HCT116 (cell line): Measurements from ENCODE around the gene LAMP1. TPM values are rescaled to one million over a fixed set of nuclear protein-coding genes. Genes with fewer than 3 reads are reported as not detected.

ENCODE experiments used
- ATAC-seq: fragments of 200-7000 bp; cut with Tn5 transposase; 2 replicates; pipeline ENCODE4 v1.9.1; 2020; ENCODE audit warnings: mild to moderate bottlenecking, moderate library complexity
- BruUV-seq: library from RNA; stranded (reverse); fragments of 400-500 nt; replicated peaks from 2 replicates; lab custom pipeline; 2021; lab: Mats Ljungman, UMichigan
- CTCF ChIA-PET: fragments of 300-600 bp; sonication (Branson Sonifier 250); formaldehyde crosslinking; loops from one replicate; lab custom pipeline; 2021; ENCODE audit warnings: antibody characterized with exemption; lab: Charles Lee
- POLR2A ChIA-PET: fragments of 300-600, 350-600 bp; sonication (Branson Sonifier 250); formaldehyde crosslinking; loops from one replicate; lab custom pipeline; 2021; ENCODE audit warnings: antibody characterized with exemption; lab: Charles Lee
- RAD21 ChIA-PET, 2 experiments: fragments of 300-600 bp; sonication (Branson Sonifier 250); formaldehyde crosslinking; loops; one replicate each; lab custom pipeline; 2023; ENCODE audit warnings: low total read pairs in 2 of 2; ENCODE audit not compliant: uncharacterized antibody in 2 of 2, unreplicated experiment in 2 of 2, low non-redundant PET in 1 of 2; lab: Charles Lee
- DNase-seq: peaks from one replicate; pipeline ENCODE4 v3.0.0-alpha.2; 2010; ENCODE audit warnings: low read depth, low spot score
- H2AFZ ChIP-seq: fragments of 200-600 bp; shearing (Covaris generic), sonication (generic); 2 replicates; pipeline ENCODE4 v1.6.1; 2017; ENCODE audit warnings: low read depth, mixed run types, mixed read lengths, antibody characterized with exemption, low read length; ENCODE audit not compliant: poor library complexity, severe bottlenecking
- H3K27ac ChIP-seq: 2 replicates; pipeline ENCODE4 v1.5.1; 2012; ENCODE audit warnings: low read depth, low read length
- H3K27me3 ChIP-seq: fragments of 200-600 bp; sonication (generic); 2 replicates; pipeline ENCODE4 v1.6.1; 2016; ENCODE audit warnings: mixed run types, low read length, mixed read lengths; ENCODE audit not compliant: insufficient read depth
- H3K36me3 ChIP-seq, 2 experiments: fragments of 200-500 bp in 1 of 2; fragments of 200-600 bp in 1 of 2; sonication (Bioruptor generic) in 1 of 2; sonication (generic) in 1 of 2; 2 replicates each; pipeline versions ENCODE4 v1.5.1 to v1.6.1; 2014 to 2016; ENCODE audit warnings: low read length in 2 of 2, inconsistent platforms in 1 of 2, mixed read lengths in 1 of 2, mixed run types in 1 of 2; ENCODE audit not compliant: insufficient read depth in 2 of 2, control insufficient read depth in 1 of 2
- H3K4me1 ChIP-seq, 2 experiments: fragments of 200-600 bp in 1 of 2; sonication (generic) in 1 of 2; 2 replicates each; pipeline versions ENCODE4 v1.5.1 to v1.6.1; 2012 to 2017; ENCODE audit warnings: low read length in 2 of 2, inconsistent platforms in 1 of 2, mild to moderate bottlenecking in 1 of 2, mixed read lengths in 1 of 2, mixed run types in 1 of 2, moderate library complexity in 1 of 2; ENCODE audit not compliant: insufficient read depth in 2 of 2, control insufficient read depth in 1 of 2
- H3K4me2 ChIP-seq: fragments of 200-600 bp; sonication (generic); 2 replicates; pipeline ENCODE4 v1.6.1; 2017; ENCODE audit warnings: mixed run types, low read length, mixed read lengths
- H3K4me3 ChIP-seq, 2 experiments: fragments of 200-600 bp in 1 of 2; sonication (generic) in 1 of 2; replicated peaks in 1 of 2; 2 replicates each; pipeline ENCODE4 v1.5.1; 2011 to 2016; ENCODE audit warnings: low read length in 2 of 2, control low read depth in 1 of 2, low read depth in 1 of 2, mild to moderate bottlenecking in 1 of 2, mixed read lengths in 1 of 2, mixed run types in 1 of 2
- H3K79me2 ChIP-seq: fragments of 200-600 bp; sonication (generic); 2 replicates; pipeline ENCODE4 v1.6.1; 2017; ENCODE audit warnings: mild to moderate bottlenecking, mixed run types, low read length, moderate library complexity, mixed read lengths; ENCODE audit not compliant: insufficient read depth
- H3K9ac ChIP-seq: fragments of 200-600 bp; sonication (generic); 2 replicates; pipeline ENCODE4 v1.6.1; 2016; ENCODE audit warnings: low read length, mixed read lengths
- H3K9me2 ChIP-seq: fragments of 200-600 bp; sonication (generic), shearing (Covaris generic); 2 replicates; pipeline ENCODE4 v1.6.1; 2017; ENCODE audit warnings: mixed run types, mild to moderate bottlenecking, moderate library complexity; ENCODE audit not compliant: insufficient read depth
- H3K9me3 ChIP-seq, 2 experiments: fragments of 200-500 bp in 1 of 2; fragments of 200-600 bp in 1 of 2; sonication (Bioruptor generic) in 1 of 2; sonication (generic) in 1 of 2; 2 replicates each; pipeline ENCODE4 v1.6.1; 2014 to 2017; ENCODE audit warnings: low read length in 2 of 2, mixed read lengths in 2 of 2, inconsistent platforms in 1 of 2, low read depth in 1 of 2, mild to moderate bottlenecking in 1 of 2, mixed run types in 1 of 2, moderate library complexity in 1 of 2; ENCODE audit not compliant: control insufficient read depth in 1 of 2, insufficient read depth in 1 of 2
- H4K20me1 ChIP-seq: fragments of 200-600 bp; sonication (generic), shearing (Covaris generic); 2 replicates; pipeline ENCODE4 v1.6.1; 2017; ENCODE audit warnings: mixed run types, mild to moderate bottlenecking, moderate library complexity; ENCODE audit not compliant: insufficient read depth
- ATF3 ChIP-seq: IDR thresholded peaks from 2 replicates; pipeline ENCODE4 v1.6.1; 2012
- CEBPB ChIP-seq: IDR thresholded peaks from 2 replicates; pipeline ENCODE4 v1.6.1; 2012; ENCODE audit warnings: low read depth
- CTCF ChIP-seq, 3 experiments: fragments of 200-600 bp in 1 of 3; sonication (generic) in 1 of 3; IDR thresholded peaks in 2 of 3; conservative IDR thresholded peaks in 1 of 3; 2 replicates each; pipeline ENCODE4 v1.5.1; 2012 to 2017; ENCODE audit warnings: low read depth in 2 of 3, low read length in 2 of 3, antibody characterized with exemption in 1 of 3, borderline replicate concordance in 1 of 3, control low read depth in 1 of 3, mild to moderate bottlenecking in 1 of 3, mixed read lengths in 1 of 3, mixed run types in 1 of 3, moderate library complexity in 1 of 3; ENCODE audit not compliant: insufficient read depth in 1 of 3
- ELF1 ChIP-seq: IDR thresholded peaks from 2 replicates; pipeline ENCODE4 v1.6.1; 2012; ENCODE audit warnings: low read depth, borderline replicate concordance
- EZH2 ChIP-seq: fragments of 200-600 bp; sonication (generic); IDR thresholded peaks from 2 replicates; pipeline ENCODE4 v1.6.1; 2017; ENCODE audit warnings: antibody characterized with exemption, mixed run types
- EZH2phosphoT487 ChIP-seq: fragments of 200-600 bp; IDR thresholded peaks from 2 replicates; pipeline ENCODE4 v1.6.1; 2018; ENCODE audit warnings: antibody characterized with exemption, borderline replicate concordance
- FOSL1 ChIP-seq: IDR thresholded peaks from 2 replicates; pipeline ENCODE4 v1.6.1; 2012; ENCODE audit warnings: low read depth
- JUND ChIP-seq: IDR thresholded peaks from 2 replicates; pipeline ENCODE4 v1.6.1; 2012
- POLR2AphosphoS5 ChIP-seq: IDR thresholded peaks from 2 replicates; pipeline ENCODE4 v1.6.1; 2011; ENCODE audit warnings: mild to moderate bottlenecking, low read depth, low read length, moderate library complexity
- RAD21 ChIP-seq: IDR thresholded peaks from 2 replicates; pipeline ENCODE4 v1.6.1; 2012; ENCODE audit warnings: low read depth, mild to moderate bottlenecking
- SIN3A ChIP-seq: IDR thresholded peaks from 2 replicates; pipeline ENCODE4 v1.6.1; 2012; ENCODE audit warnings: low read depth
- SRF ChIP-seq: IDR thresholded peaks from 2 replicates; pipeline ENCODE4 v1.6.1; 2012; ENCODE audit warnings: low read depth
- TCF7L2 ChIP-seq: IDR thresholded peaks from 2 replicates; pipeline ENCODE4 v1.7.0; 2011; ENCODE audit warnings: borderline replicate concordance, inconsistent platforms; ENCODE audit not compliant: insufficient read depth, insufficient read length; ENCODE audit errors: extremely low read depth
- ZFX ChIP-seq: fragments of 450-650 bp; IDR thresholded peaks from 2 replicates; pipeline ENCODE4 v1.6.1; 2017
- ZNF274 ChIP-seq: fragments of 200-500 bp; sonication (Bioruptor generic); IDR thresholded peaks from 2 replicates; pipeline ENCODE4 v1.6.1; 2014; ENCODE audit warnings: mild to moderate bottlenecking, low read depth, low read length, inconsistent platforms
- intact Hi-C: fragments of 100-400 bp; cut with micrococcal nuclease; formaldehyde crosslinking; loops from 2 replicates; pipeline ENCODE4 v1.10.0; 2022
- total RNA-seq: library from RNA; stranded (reverse); gene quantifications from one replicate; pipeline ENCODE4 v1.2.1, GENCODE V29; 2021; ENCODE audit not compliant: unreplicated experiment

LAMP1 gene
- total RNA-seq, 1 experiment from 2014 or later = 158 TPM

- CTCF ChIA-PET = no interaction called here
- RAD21 ChIA-PET = no interaction called here
- 0 out of 4 replicates have a peak, but pooled peaks cover 0 to 4% of the 10 kb centered on the region in 2 experiments for H3K4me1 ChIP-seq
- no peak overlapping the region for H3K9ac ChIP-seq
- ATAC-seq = no peak
- H3K36me3 ChIP-seq = peaks cover 7% of the 10 kb centered on the region in 2 experiments; a peak in 3 of 4 replicates
- no peak for TF ChIP-seq POLR2AphosphoS5
- no peak for TF ChIP-seq SIN3A
- TF ChIP-seq SRF = no peak
- TF ChIP-seq CEBPB = no peak
- TF ChIP-seq ATF3 = no peak
- H3K27me3 ChIP-seq = no peaks in the 10 kb centered on the region
- H3K79me2 ChIP-seq = no peaks in the 10 kb centered on the region
- H3K27ac ChIP-seq = no peak overlapping the region
- no peak overlapping the region for H2AFZ ChIP-seq
- no peaks in the 10 kb centered on the region for H3K9me3 ChIP-seq
- no peak overlapping the region for H3K4me2 ChIP-seq
- no peak overlapping the region for H3K4me3 ChIP-seq
- POLR2A ChIA-PET = no interaction called here
- H4K20me1 ChIP-seq = no peaks in the 10 kb centered on the region
- DNase-seq = no peak
- BruUV-seq = no TSS peak
- intact Hi-C loops = no loop called here
- no peaks in the 10 kb centered on the region for H3K9me2 ChIP-seq
Observed at GRCh38 chr13:113353254-113353653, 56.2 kb downstream of the LAMP1 start.

- RAD21 ChIA-PET = no interaction called here
- Histone ChIP-seq H3K9me3 (no peaks in the 10 kb centered on the region), H3K27me3 (no peaks in the 10 kb centered on the region), H3K27ac (no peak overlapping the region), H3K4me2 (no peak overlapping the region), H3K36me3 (no peaks in the 10 kb centered on the region), H3K4me1 (0 out of 4 replicates have a peak, but pooled peaks cover 0 to 4% of the 10 kb centered on the region in 2 experiments), H3K9me2 (no peaks in the 10 kb centered on the region), H3K4me3 (no peak overlapping the region), H3K9ac (no peak overlapping the region), H3K79me2 (no peaks in the 10 kb centered on the region), H2AFZ (no peak overlapping the region), H4K20me1 (no peaks in the 10 kb centered on the region)
- DNase-seq (no peak), ATAC-seq (no peak)
- intact Hi-C loops = no loop called here
- no peak for TF ChIP-seq EZH2phosphoT487
- TF ChIP-seq CTCF (IDR thresholded peaks at IDR 0.05 in 2 of 3, conservative IDR thresholded peaks at IDR 0.05 in 1 of 3; ENCODE audit: borderline replicate concordance in 1 of 3, insufficient read depth in 1 of 3, low read depth in 2 of 3, low read length in 2 of 3) = no peak
- no peak for TF ChIP-seq JUND
- TF ChIP-seq TCF7L2 = no peak
- no peak for TF ChIP-seq RAD21
- no peak for TF ChIP-seq SIN3A
- TF ChIP-seq CEBPB = no peak
- TF ChIP-seq ZNF274 = no peak
- TF ChIP-seq ELF1 = no peak
- no peak for TF ChIP-seq ZFX
- no peak for TF ChIP-seq FOSL1
- no peak for TF ChIP-seq ATF3
- no peak for TF ChIP-seq EZH2
- no TSS peak for BruUV-seq
- CTCF ChIA-PET = no interaction called here
- POLR2A ChIA-PET = no interaction called here
Observed at GRCh38 chr13:113354831-113355610, 58.0 kb downstream of the LAMP1 start.
